T-helper 9 cell (primary cell): ENCODE data around the gene ZCCHC14.
"Not testable (repeated sequence)": the region's sequence is repeated elsewhere in the genome, so short reads cannot be mapped to it uniquely, and the experiment has no call there.

Experiments
- DNase-seq: peaks from one replicate; pipeline ENCODE4 v3.0.0-alpha.2; 2020

ZCCHC14 gene

DNA sequence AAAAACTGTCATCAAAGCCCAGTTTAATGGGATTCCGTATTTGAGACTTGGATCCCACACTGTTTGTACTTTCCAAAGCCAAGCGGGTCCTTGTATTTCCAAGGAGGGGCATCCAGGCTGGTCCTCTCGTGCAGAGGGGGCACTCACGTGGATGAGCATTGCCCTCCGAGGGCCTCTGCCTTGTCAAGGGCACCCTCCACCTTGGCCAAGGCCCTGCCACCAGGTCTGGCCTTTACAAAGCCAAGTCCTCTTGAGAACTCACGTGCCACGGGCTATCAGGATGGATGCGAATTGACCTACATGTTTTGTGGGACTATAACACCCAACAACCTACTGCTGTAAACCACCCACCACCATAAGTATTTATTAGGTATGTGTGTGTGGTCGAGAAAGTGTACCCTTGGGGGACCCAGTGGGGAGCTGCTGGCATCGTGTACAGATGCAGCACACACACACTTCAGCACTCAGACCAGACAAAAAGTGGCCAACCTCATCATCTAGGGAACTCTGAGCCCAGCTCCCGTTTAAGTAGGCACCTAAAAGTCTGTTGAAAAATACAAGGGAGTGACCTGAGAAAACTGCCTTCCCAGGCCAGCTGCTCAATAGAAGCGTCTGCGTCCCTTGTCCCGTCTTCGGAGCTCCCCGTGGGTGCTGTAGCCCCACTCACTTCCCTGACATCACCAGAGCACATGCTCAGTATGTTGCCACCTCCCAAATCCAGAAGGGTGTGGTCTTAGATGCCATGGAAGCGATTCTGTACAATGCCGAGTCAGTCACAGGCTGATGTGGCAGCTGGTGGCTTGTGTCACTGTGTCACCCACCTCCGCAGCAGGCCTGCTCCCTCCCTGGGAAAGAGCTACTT, 87.8 kb downstream of the ZCCHC14 start:
- DNase-seq = no peak

DNA sequence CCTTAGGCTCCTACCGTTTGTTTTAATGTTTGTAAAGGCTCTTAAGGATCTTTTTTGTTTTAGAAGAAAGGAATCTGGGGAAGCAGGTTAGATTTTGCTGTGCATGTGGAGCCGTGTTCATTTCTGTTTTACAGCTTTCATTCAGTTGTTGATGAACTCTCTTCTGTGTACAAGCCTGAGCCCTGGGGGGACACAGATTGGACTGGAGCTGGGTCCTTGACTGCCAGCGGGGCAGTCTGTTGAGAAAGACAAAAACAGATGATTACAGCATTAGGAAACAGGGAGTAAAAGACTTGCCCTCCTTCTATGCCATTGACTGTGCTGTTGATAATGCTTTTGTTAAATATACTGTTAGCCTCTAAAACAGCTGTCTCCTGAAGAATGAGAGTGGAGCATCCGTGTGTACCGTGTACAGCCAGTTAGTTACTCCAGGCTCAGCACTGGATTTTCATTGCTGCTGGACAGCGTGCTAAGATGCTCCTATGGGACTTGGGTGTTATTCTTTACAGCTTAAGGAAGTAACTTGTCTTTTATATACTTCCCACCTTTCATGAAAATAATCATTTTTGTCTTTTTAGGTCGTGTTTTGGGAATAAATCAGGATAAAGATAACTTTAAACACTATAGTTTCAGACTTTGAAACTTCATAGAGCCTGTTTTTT, 97.5 kb downstream of the ZCCHC14 start:
- DNase-seq = no peak

- no peak for DNase-seq
Measured at GRCh38 chr16:87393680-87394055, 99.2 kb downstream of the ZCCHC14 start.

DNA sequence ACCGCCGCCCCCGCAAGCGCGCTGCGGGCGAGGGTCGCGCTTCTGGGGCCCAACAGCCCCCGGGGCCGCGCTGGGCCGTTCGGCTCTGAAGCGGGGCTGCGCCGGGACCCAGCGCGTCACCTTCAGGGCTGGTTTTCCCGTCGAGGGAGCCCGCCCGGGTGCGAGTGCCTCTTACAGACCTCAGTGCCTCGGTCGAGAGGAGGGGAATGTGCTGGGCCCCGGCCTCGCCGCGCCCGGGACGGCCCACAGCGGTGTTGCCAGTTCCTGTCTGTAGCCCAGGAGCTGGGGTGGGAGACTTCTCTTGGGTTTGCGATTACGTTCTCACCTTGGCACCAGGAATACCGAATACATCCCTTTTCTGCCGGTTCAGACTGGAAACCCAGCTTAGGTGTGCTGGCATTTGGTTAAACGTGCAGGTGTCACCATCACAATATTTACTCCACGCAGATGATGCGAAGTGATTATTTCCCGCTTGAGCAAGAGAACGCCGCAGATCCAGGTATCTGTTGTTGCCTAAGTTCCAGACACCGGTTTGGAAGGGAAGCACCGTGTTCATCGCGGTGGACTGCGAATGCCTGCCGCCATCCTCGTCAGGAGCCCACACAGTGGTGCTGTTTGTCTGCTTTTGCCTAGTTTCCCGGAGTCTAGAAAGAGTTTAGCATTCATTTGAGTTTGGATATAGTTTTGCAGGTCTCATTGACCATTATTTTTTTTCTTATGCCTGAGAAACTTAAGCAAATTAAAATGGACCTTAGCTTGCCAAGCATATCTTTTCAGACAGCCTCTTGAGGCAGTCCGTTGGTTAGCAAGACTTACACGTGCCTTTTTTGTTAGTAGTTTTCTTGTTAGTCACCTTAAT, 99.8 kb downstream of the ZCCHC14 start:
- DNase-seq = peak; percentile 25

DNA sequence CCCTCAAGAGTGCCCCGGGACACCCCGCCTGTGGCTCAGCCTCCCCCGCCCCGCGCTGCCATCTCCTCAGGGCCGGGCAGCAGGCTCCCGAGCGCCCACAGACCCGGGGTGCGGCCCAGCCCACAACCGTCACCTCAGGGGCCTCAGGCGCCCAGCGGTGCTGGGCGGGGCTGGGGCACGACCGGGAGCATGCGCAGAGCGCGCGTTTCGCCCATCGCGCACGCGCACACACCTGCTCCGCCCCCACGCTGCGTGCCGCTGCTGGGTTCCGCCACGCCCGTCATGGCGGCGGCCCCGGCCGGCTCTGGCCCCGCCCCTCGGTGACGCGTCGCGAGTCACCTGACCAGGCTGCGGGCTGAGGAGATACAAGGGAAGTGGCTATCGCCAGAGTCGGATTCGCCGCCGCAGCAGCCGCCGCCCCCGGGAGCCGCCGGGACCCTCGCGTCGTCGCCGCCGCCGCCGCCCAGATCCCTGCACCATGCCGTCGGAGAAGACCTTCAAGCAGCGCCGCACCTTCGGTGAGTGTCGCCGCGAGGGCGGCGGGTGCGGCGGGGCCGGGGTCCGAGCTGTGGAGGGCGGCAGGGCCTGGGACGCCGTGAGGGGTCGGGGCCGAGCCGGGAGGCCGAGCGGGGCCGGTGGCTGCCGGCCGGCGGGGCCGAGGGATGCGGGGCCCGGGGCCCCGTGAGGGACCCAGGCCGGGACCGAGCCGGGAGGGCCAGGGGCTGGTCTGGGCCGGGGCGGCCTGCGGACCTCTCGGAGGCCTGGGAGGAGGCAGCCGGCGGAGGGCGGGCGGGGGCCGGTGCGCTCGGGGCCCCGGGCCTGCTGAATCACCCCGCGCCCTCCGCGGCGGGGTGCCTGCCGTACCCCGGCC, 100.6 kb downstream of the ZCCHC14 start, which contains the start of gene MAP1LC3B:
Gene MAP1LC3B, plus strand, starts transcription at position 387 of the 871 bp plus-strand sequence. Its CDS starts 92 bp downstream, at position 479.
- peak; percentile 96 for DNase-seq

GRCh38 chr16:87391324-87391949, 101.4 kb downstream of the ZCCHC14 start:
- DNase-seq = no peak

DNA sequence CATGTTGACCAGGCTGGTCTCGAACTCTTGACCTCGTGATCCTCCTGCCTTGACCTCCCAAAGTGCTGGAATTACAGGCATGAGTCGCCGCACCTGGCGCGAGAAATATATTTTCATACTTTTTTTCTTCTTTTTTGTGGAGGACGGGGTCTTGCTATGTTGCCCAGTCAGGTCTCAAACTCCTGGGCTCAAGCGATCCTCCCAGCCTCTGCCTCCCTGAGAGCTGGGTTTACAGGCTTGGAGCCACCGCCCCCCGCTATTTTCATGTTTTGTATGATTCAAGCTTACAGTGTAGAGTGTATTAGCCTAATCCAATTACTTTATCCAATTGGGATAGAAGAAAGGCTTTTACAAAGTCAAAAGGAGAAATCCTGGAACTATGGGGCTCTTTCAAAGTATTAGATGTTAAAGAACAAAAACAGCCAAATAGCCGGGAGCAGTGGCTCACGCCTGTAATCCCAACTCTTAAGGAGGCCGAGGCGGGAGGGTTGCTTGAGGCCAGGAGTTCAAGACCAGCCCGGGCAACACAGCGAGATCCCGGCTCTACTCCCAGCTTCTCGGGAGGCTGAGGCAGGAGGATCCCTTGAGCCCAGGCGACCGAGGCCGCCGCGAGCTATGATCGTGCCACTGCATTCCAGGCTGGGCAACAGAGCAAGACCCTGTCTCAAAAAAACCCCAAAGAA, 102.0 kb downstream of the ZCCHC14 start:
- no peak for DNase-seq

DNA sequence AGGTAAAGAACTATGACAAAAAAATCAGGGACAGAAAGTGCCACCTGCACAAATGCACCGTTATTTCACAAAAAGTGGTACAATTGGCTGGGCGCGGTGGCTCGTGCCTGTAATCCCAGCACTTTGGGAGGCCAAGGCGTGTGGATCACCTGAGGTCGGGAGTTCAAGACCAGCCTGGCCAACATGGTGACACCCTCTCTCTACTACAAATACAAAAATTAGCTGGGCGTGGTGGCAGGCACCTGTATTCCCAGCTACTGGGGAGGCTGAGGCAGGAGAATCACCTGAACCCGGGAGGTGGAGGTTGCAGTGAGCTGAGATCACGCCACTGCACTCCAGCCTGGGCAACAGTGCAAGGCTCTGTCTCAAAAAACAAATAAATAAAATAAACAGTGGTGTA, 102.9 kb downstream of the ZCCHC14 start:
- not testable (repeated sequence) for DNase-seq

- no peak for DNase-seq
Measured at GRCh38 chr16:87389245-87389644, 103.6 kb downstream of the ZCCHC14 start.

DNA sequence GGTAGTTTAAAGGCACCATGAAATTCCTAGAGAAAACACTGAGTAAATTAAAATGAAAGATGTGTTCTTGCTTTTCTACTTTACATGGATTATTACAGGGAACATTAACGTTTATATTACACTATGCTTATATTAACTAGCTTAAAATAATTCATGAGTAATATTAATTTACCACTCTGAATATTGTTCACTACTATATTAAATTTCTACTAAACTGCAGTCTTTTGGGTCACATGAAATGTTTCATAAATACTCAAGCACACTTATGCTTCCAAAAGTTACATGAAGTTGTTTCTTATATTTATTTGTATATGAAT, 104.0 kb downstream of the ZCCHC14 start:
- no peak for DNase-seq

- DNase-seq = peak; percentile 73
Measured at GRCh38 chr16:87387942-87388817, 104.6 kb downstream of the ZCCHC14 start.

DNA sequence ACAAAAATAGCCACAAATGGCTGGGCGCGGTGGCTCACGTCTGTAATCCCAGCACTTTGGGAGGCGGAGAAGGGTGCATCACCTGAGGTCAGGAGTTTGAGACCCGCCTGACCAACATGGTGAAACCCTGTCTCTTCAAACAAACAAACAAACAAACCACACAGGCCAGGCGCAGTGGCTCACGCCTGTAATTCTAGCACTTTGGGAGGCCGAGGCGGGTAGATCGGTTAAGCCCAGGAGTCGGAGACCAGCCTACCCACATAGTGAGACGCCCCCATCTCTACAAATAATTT, 108.0 kb downstream of the ZCCHC14 start:
- DNase-seq = not testable (repeated sequence)

DNA sequence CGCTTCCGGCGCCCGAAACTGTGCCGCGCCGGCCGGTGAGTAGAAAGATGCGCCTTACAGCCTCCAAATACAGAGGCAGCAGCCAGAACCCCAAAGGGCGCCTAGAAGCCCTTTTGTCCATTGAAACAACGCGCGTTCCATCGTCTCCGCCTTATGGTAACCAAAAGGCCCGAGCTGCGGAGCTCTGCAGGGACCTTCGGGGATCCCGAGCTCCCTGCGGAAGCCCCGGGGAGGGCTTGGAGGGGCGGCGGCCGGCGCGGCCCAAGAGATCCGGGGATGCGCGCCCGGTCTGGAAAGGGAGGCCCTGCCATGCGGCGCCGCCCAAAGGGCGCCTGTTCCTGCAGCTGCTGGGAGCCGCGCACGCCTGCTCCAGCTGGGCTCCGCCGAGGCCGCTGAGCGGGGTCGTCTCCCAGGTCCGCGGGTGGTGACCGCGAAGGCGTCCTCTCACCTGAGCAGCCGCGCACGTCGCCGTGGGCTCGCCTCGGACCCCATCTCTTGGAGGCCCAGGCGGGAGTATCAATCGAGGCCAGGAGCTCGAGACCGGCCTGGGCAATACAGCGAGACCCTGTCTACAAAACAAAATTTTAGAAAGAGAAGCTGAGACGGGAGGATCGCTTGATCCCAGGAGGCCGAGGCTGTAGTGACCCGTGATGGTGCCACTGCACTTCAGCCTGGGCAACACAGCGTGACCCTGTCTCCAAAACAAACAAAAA, 108.5 kb downstream of the ZCCHC14 start:
- no peak for DNase-seq

GRCh38 chr16:87383505-87384161, 109.2 kb downstream of the ZCCHC14 start, which contains the start of gene FBXO31:
Gene FBXO31, minus strand, starts transcription at chr16:87383776. Its CDS starts 32 bp downstream, at chr16:87383744.
- peak; percentile 93 for DNase-seq

- no peak for DNase-seq
Measured at GRCh38 chr16:87382023-87382785, 110.6 kb downstream of the ZCCHC14 start.

- no peak for DNase-seq
Measured at GRCh38 chr16:87380881-87381280, 111.9 kb downstream of the ZCCHC14 start.

DNA sequence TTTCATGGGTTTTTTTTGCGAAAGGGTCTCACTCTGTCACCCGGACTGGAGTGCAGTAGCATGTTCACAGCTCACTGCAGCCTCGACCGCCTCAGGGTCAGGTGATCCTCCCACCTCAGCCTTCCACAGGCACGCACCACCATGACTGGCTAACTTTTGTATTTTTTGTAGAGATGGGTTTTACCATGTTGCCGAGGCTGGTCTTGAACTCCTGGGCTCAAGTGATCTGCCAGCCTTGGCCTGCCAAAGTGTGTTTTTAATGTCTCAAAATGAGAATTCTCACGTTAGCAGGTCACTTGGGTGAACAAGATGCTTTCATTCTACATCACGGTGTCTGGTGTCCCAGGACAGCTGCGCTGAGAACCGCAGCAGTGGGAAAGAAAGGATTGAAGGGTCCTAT, 112.4 kb downstream of the ZCCHC14 start:
- DNase-seq = no peak

DNA sequence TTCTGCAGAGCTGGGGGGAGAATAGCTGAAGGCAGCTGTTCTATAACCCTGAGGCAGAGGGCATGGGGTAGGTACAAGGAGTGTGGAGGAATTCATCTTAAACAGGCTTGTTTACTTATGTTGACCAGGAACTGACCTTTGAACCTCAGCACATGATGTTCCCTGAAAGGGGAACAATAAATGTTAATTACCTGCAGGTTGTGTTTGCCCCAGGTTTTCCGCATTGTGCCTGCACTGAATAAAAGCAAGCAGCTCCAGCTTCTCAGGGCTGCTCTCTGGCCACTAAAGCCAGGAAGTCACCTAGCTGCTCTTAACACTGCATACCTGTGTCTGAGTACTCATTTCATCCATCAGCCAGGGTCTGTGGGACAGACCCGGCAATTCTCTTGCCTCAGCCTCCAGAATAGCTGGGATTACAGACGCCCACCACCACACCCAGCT, 113.5 kb downstream of the ZCCHC14 start:
- not testable (repeated sequence) for DNase-seq
